22Rv1 (cell line): ENCODE measurements around the gene TPM2.

Source experiments
- ZFX ChIP-seq: fragments of 450-650 bp; IDR thresholded peaks from 2 replicates; pipeline ENCODE4 v1.6.1; 2017; ENCODE audit warnings: antibody characterized with exemption, borderline replicate concordance
- TF ChIP-seq, protein P1 (sequence below): fragments of 450-650 bp; IDR thresholded peaks from 2 replicates; pipeline ENCODE4 v1.5.1; 2017; ENCODE audit warnings: mild to moderate bottlenecking

DNA sequence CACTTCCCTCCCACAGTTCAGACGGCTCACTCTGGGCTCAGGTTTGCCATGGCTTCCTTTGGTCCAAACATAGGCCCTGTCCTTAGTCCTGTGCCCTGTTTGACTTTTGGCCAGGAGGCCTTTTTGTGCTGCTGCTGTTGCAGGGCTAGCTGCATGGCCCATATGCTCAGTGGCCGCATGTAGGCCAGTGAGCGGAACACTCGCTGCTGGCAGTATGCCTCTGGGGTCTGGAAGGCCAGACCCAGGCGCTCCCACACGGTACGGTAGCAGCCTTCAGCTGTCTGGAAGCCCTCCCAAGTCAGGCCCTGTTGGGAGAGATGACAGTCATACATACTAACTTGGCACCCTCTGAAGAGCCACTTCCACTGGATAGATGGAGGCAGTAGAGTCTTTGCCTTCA is 47.4 kb upstream of the TPM2 start:
- TF ChIP-seq, protein P1, sequence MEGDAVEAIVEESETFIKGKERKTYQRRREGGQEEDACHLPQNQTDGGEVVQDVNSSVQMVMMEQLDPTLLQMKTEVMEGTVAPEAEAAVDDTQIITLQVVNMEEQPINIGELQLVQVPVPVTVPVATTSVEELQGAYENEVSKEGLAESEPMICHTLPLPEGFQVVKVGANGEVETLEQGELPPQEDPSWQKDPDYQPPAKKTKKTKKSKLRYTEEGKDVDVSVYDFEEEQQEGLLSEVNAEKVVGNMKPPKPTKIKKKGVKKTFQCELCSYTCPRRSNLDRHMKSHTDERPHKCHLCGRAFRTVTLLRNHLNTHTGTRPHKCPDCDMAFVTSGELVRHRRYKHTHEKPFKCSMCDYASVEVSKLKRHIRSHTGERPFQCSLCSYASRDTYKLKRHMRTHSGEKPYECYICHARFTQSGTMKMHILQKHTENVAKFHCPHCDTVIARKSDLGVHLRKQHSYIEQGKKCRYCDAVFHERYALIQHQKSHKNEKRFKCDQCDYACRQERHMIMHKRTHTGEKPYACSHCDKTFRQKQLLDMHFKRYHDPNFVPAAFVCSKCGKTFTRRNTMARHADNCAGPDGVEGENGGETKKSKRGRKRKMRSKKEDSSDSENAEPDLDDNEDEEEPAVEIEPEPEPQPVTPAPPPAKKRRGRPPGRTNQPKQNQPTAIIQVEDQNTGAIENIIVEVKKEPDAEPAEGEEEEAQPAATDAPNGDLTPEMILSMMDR = no peak
- no peak for TF ChIP-seq ZFX
